HCT116 (cell line): ENCODE measurements around the gene ADAT3. TPM values are rescaled to one million over a fixed set of nuclear protein-coding genes. Genes with fewer than 3 reads are reported as not detected.

Experiments
- ATAC-seq: fragments of 200-7000 bp; cut with Tn5 transposase; 2 replicates; pipeline ENCODE4 v1.9.1; 2020; ENCODE audit warnings: mild to moderate bottlenecking, moderate library complexity
- BruUV-seq: library from RNA; stranded (reverse); fragments of 400-500 nt; replicated peaks from 2 replicates; lab custom pipeline; 2021; lab: Mats Ljungman, UMichigan
- CTCF ChIA-PET: fragments of 300-600 bp; sonication (Branson Sonifier 250); formaldehyde crosslinking; loops from one replicate; lab custom pipeline; 2021; ENCODE audit warnings: antibody characterized with exemption; lab: Charles Lee
- POLR2A ChIA-PET: fragments of 300-600, 350-600 bp; sonication (Branson Sonifier 250); formaldehyde crosslinking; loops from one replicate; lab custom pipeline; 2021; ENCODE audit warnings: antibody characterized with exemption; lab: Charles Lee
- RAD21 ChIA-PET, 2 experiments: fragments of 300-600 bp; sonication (Branson Sonifier 250); formaldehyde crosslinking; loops; one replicate each; lab custom pipeline; 2023; ENCODE audit warnings: low total read pairs in 2 of 2; ENCODE audit not compliant: uncharacterized antibody in 2 of 2, unreplicated experiment in 2 of 2, low non-redundant PET in 1 of 2; lab: Charles Lee
- DNase-seq: peaks from one replicate; pipeline ENCODE4 v3.0.0-alpha.2; 2010; ENCODE audit warnings: low read depth, low spot score
- H2AFZ ChIP-seq: fragments of 200-600 bp; shearing (Covaris generic), sonication (generic); 2 replicates; pipeline ENCODE4 v1.6.1; 2017; ENCODE audit warnings: low read depth, mixed run types, mixed read lengths, antibody characterized with exemption, low read length; ENCODE audit not compliant: poor library complexity, severe bottlenecking
- H3K27ac ChIP-seq: 2 replicates; pipeline ENCODE4 v1.5.1; 2012; ENCODE audit warnings: low read depth, low read length
- H3K27me3 ChIP-seq: fragments of 200-600 bp; sonication (generic); 2 replicates; pipeline ENCODE4 v1.6.1; 2016; ENCODE audit warnings: mixed run types, low read length, mixed read lengths; ENCODE audit not compliant: insufficient read depth
- H3K36me3 ChIP-seq, 2 experiments: fragments of 200-500 bp in 1 of 2; fragments of 200-600 bp in 1 of 2; sonication (Bioruptor generic) in 1 of 2; sonication (generic) in 1 of 2; 2 replicates each; pipeline versions ENCODE4 v1.5.1 to v1.6.1; 2014 to 2016; ENCODE audit warnings: low read length in 2 of 2, inconsistent platforms in 1 of 2, mixed read lengths in 1 of 2, mixed run types in 1 of 2; ENCODE audit not compliant: insufficient read depth in 2 of 2, control insufficient read depth in 1 of 2
- H3K4me1 ChIP-seq, 2 experiments: fragments of 200-600 bp in 1 of 2; sonication (generic) in 1 of 2; 2 replicates each; pipeline versions ENCODE4 v1.5.1 to v1.6.1; 2012 to 2017; ENCODE audit warnings: low read length in 2 of 2, inconsistent platforms in 1 of 2, mild to moderate bottlenecking in 1 of 2, mixed read lengths in 1 of 2, mixed run types in 1 of 2, moderate library complexity in 1 of 2; ENCODE audit not compliant: insufficient read depth in 2 of 2, control insufficient read depth in 1 of 2
- H3K4me2 ChIP-seq: fragments of 200-600 bp; sonication (generic); 2 replicates; pipeline ENCODE4 v1.6.1; 2017; ENCODE audit warnings: mixed run types, low read length, mixed read lengths
- H3K4me3 ChIP-seq, 2 experiments: fragments of 200-600 bp in 1 of 2; sonication (generic) in 1 of 2; replicated peaks in 1 of 2; 2 replicates each; pipeline ENCODE4 v1.5.1; 2011 to 2016; ENCODE audit warnings: low read length in 2 of 2, control low read depth in 1 of 2, low read depth in 1 of 2, mild to moderate bottlenecking in 1 of 2, mixed read lengths in 1 of 2, mixed run types in 1 of 2
- H3K79me2 ChIP-seq: fragments of 200-600 bp; sonication (generic); 2 replicates; pipeline ENCODE4 v1.6.1; 2017; ENCODE audit warnings: mild to moderate bottlenecking, mixed run types, low read length, moderate library complexity, mixed read lengths; ENCODE audit not compliant: insufficient read depth
- H3K9ac ChIP-seq: fragments of 200-600 bp; sonication (generic); 2 replicates; pipeline ENCODE4 v1.6.1; 2016; ENCODE audit warnings: low read length, mixed read lengths
- H3K9me2 ChIP-seq: fragments of 200-600 bp; sonication (generic), shearing (Covaris generic); 2 replicates; pipeline ENCODE4 v1.6.1; 2017; ENCODE audit warnings: mixed run types, mild to moderate bottlenecking, moderate library complexity; ENCODE audit not compliant: insufficient read depth
- H3K9me3 ChIP-seq, 2 experiments: fragments of 200-500 bp in 1 of 2; fragments of 200-600 bp in 1 of 2; sonication (Bioruptor generic) in 1 of 2; sonication (generic) in 1 of 2; 2 replicates each; pipeline ENCODE4 v1.6.1; 2014 to 2017; ENCODE audit warnings: low read length in 2 of 2, mixed read lengths in 2 of 2, inconsistent platforms in 1 of 2, low read depth in 1 of 2, mild to moderate bottlenecking in 1 of 2, mixed run types in 1 of 2, moderate library complexity in 1 of 2; ENCODE audit not compliant: control insufficient read depth in 1 of 2, insufficient read depth in 1 of 2
- H4K20me1 ChIP-seq: fragments of 200-600 bp; sonication (generic), shearing (Covaris generic); 2 replicates; pipeline ENCODE4 v1.6.1; 2017; ENCODE audit warnings: mixed run types, mild to moderate bottlenecking, moderate library complexity; ENCODE audit not compliant: insufficient read depth
- ATF3 ChIP-seq: IDR thresholded peaks from 2 replicates; pipeline ENCODE4 v1.6.1; 2012
- CBX3 ChIP-seq: IDR thresholded peaks from 2 replicates; pipeline ENCODE4 v1.6.1; 2012; ENCODE audit warnings: low read depth
- CEBPB ChIP-seq: IDR thresholded peaks from 2 replicates; pipeline ENCODE4 v1.6.1; 2012; ENCODE audit warnings: low read depth
- CTCF ChIP-seq, 3 experiments: fragments of 200-600 bp in 1 of 3; sonication (generic) in 1 of 3; IDR thresholded peaks in 2 of 3; conservative IDR thresholded peaks in 1 of 3; 2 replicates each; pipeline ENCODE4 v1.5.1; 2012 to 2017; ENCODE audit warnings: low read depth in 2 of 3, low read length in 2 of 3, antibody characterized with exemption in 1 of 3, borderline replicate concordance in 1 of 3, control low read depth in 1 of 3, mild to moderate bottlenecking in 1 of 3, mixed read lengths in 1 of 3, mixed run types in 1 of 3, moderate library complexity in 1 of 3; ENCODE audit not compliant: insufficient read depth in 1 of 3
- EGR1 ChIP-seq: IDR thresholded peaks from 2 replicates; pipeline ENCODE4 v1.6.1; 2012; ENCODE audit warnings: low read depth
- EZH2 ChIP-seq: fragments of 200-600 bp; sonication (generic); IDR thresholded peaks from 2 replicates; pipeline ENCODE4 v1.6.1; 2017; ENCODE audit warnings: antibody characterized with exemption, mixed run types
- JUND ChIP-seq: IDR thresholded peaks from 2 replicates; pipeline ENCODE4 v1.6.1; 2012
- MAX ChIP-seq: IDR thresholded peaks from 2 replicates; pipeline ENCODE4 v1.6.1; 2012
- POLR2AphosphoS5 ChIP-seq: IDR thresholded peaks from 2 replicates; pipeline ENCODE4 v1.6.1; 2011; ENCODE audit warnings: mild to moderate bottlenecking, low read depth, low read length, moderate library complexity
- RAD21 ChIP-seq: IDR thresholded peaks from 2 replicates; pipeline ENCODE4 v1.6.1; 2012; ENCODE audit warnings: low read depth, mild to moderate bottlenecking
- SIN3A ChIP-seq: IDR thresholded peaks from 2 replicates; pipeline ENCODE4 v1.6.1; 2012; ENCODE audit warnings: low read depth
- SRF ChIP-seq: IDR thresholded peaks from 2 replicates; pipeline ENCODE4 v1.6.1; 2012; ENCODE audit warnings: low read depth
- TCF7L2 ChIP-seq: IDR thresholded peaks from 2 replicates; pipeline ENCODE4 v1.7.0; 2011; ENCODE audit warnings: borderline replicate concordance, inconsistent platforms; ENCODE audit not compliant: insufficient read depth, insufficient read length; ENCODE audit errors: extremely low read depth
- ZFX ChIP-seq: fragments of 450-650 bp; IDR thresholded peaks from 2 replicates; pipeline ENCODE4 v1.6.1; 2017
- intact Hi-C: fragments of 100-400 bp; cut with micrococcal nuclease; formaldehyde crosslinking; loops from 2 replicates; pipeline ENCODE4 v1.10.0; 2022
- total RNA-seq: library from RNA; stranded (reverse); gene quantifications from one replicate; pipeline ENCODE4 v1.2.1, GENCODE V29; 2021; ENCODE audit not compliant: unreplicated experiment

The ADAT3 gene
- total RNA-seq, 1 experiment from 2014 or later, result 15.9 TPM

GRCh38 chr19:1949304-1950101 is 44.3 kb downstream of the ADAT3 start (continued):
- TF ChIP-seq CTCF (IDR thresholded peaks at IDR 0.05 in 2 of 3, conservative IDR thresholded peaks at IDR 0.05 in 1 of 3; ENCODE audit: borderline replicate concordance in 1 of 3, insufficient read depth in 1 of 3, low read depth in 2 of 3, low read length in 2 of 3), result no peak
- TF ChIP-seq EZH2, result no peak
- no peak for TF ChIP-seq SIN3A
- TF ChIP-seq TCF7L2, result no peak
- no peak for TF ChIP-seq ZFX
- TF ChIP-seq RAD21, result no peak
- TF ChIP-seq POLR2AphosphoS5, result no peak
- no peak for TF ChIP-seq MAX
- no peak for TF ChIP-seq JUND
- TF ChIP-seq CBX3, result no peak

- ChIA-PET POLR2A (no interaction called here), CTCF (no interaction called here), RAD21 (interaction anchor here in 1 of 2 experiments (0.7 kb wide), 1 partner anchor 92 kb away, joined by 3 read pairs; no protein-coding TSS in a partner anchor)
- BruUV-seq, result no TSS peak
- TF ChIP-seq ATF3, result no peak
- TF ChIP-seq EGR1, result no peak
- TF ChIP-seq TCF7L2, result no peak
- TF ChIP-seq CEBPB, result no peak
- no peak for TF ChIP-seq JUND
- no peak for TF ChIP-seq POLR2AphosphoS5
- no peak for TF ChIP-seq SRF
- no peaks in the 10 kb centered on the region for H3K9me3 ChIP-seq
- DNase-seq, result no peak
- H3K4me2 ChIP-seq, result no peak overlapping the region
- intact Hi-C loops, result no loop called here
- H3K4me1 ChIP-seq, result peaks cover 3 to 15% of the 10 kb centered on the region in 2 experiments; a peak in 3 of 4 replicates
- no peak for ATAC-seq
- H3K27ac ChIP-seq, result no peak overlapping the region
- H2AFZ ChIP-seq, result no peak overlapping the region
- no peaks in the 10 kb centered on the region for H4K20me1 ChIP-seq
- H3K9ac ChIP-seq, result no peak overlapping the region
- H3K27me3 ChIP-seq, result no peaks in the 10 kb centered on the region
- no peak overlapping the region for H3K4me3 ChIP-seq
- no peaks in the 10 kb centered on the region for H3K9me2 ChIP-seq
- H3K79me2 ChIP-seq, result peaks cover 92% of the 10 kb centered on the region
- H3K36me3 ChIP-seq, result peaks cover 0 to 6% of the 10 kb centered on the region in 2 experiments; a peak in 1 of 4 replicates
Measured at GRCh38 chr19:1950640-1951039, 45.4 kb downstream of the ADAT3 start.
